ENCODE results near the gene DGKD. TPM values are rescaled to one million over a fixed set of nuclear protein-coding genes. Genes with fewer than 3 reads are reported as not detected.

Gene DGKD
- total RNA-seq, 4 donors from 2014 or later, result 7.0 to 55.4 (median 10.9) TPM

GRCh38 chr2:233384811-233385488 lies 30.7 kb downstream of the DGKD start:
- TF ChIP-seq POLR2AphosphoS5 (IDR thresholded peaks at IDR 0.05), result no peak
- TF ChIP-seq CTCF (IDR thresholded peaks at IDR 0.05), result no peak
- no peak for TF ChIP-seq EP300 (IDR thresholded peaks at IDR 0.05)
- no peak for TF ChIP-seq POLR2A (IDR thresholded peaks at IDR 0.05)
- H3K27ac ChIP-seq, result no peak overlapping the region
- H3K27me3 ChIP-seq, result no peaks in the 10 kb centered on the region
- peaks cover 38% of the 10 kb centered on the region for H3K4me1 ChIP-seq
- no peak overlapping the region for H3K4me3 ChIP-seq
- 79% methylated on average over 3 of the region's 12 CpGs for WGBS
- DNase-seq (ENCODE audit: low spot score in 2 of 2), result no peak
- H3K36me3 ChIP-seq, result no peaks in the 10 kb centered on the region
- H3K9me3 ChIP-seq, result no peaks in the 10 kb centered on the region

GRCh38 chr2:233385489-233386044 lies 31.3 kb downstream of the DGKD start:
- H3K36me3 ChIP-seq, result no peaks in the 10 kb centered on the region
- TF ChIP-seq EP300 (IDR thresholded peaks at IDR 0.05) (no peak), CTCF (IDR thresholded peaks at IDR 0.05) (no peak), POLR2AphosphoS5 (IDR thresholded peaks at IDR 0.05) (no peak), POLR2A (IDR thresholded peaks at IDR 0.05) (no peak)
- H3K27ac ChIP-seq, result no peak overlapping the region
- WGBS, result 85% methylated on average over 14 of the region's 14 CpGs
- H3K4me1 ChIP-seq, result peaks cover 38% of the 10 kb centered on the region
- H3K4me3 ChIP-seq, result no peak overlapping the region
- peak in 1 of 2 donors; percentile 6 for DNase-seq (ENCODE audit: low spot score in 2 of 2)
- no peaks in the 10 kb centered on the region for H3K9me3 ChIP-seq
- H3K27me3 ChIP-seq, result no peaks in the 10 kb centered on the region

- peak overlapping the region; percentile 18 for H3K27ac ChIP-seq
- WGBS, result 52% methylated on average over 12 of the region's 13 CpGs
- H3K4me3 ChIP-seq, result no peak overlapping the region
- TF ChIP-seq POLR2AphosphoS5 (IDR thresholded peaks at IDR 0.05), result no peak
- TF ChIP-seq CTCF (IDR thresholded peaks at IDR 0.05), result no peak
- no peak for TF ChIP-seq EP300 (IDR thresholded peaks at IDR 0.05)
- no peak for TF ChIP-seq POLR2A (IDR thresholded peaks at IDR 0.05)
- no peaks in the 10 kb centered on the region for H3K36me3 ChIP-seq
- H3K4me1 ChIP-seq, result peaks cover 38% of the 10 kb centered on the region
- no peaks in the 10 kb centered on the region for H3K9me3 ChIP-seq
- peak in 1 of 2 donors; percentile 67 for DNase-seq (ENCODE audit: low spot score in 2 of 2)
- H3K27me3 ChIP-seq, result no peaks in the 10 kb centered on the region
Observed at GRCh38 chr2:233386382-233387041, 32.2 kb downstream of the DGKD start.

GRCh38 chr2:233387225-233387624 lies 32.9 kb downstream of the DGKD start:
- H3K27ac ChIP-seq, result peak overlapping the region; percentile 18
- no peak overlapping the region for H3K4me3 ChIP-seq
- H3K36me3 ChIP-seq, result no peaks in the 10 kb centered on the region
- 77% methylated on average over 13 of the region's 13 CpGs for WGBS
- H3K4me1 ChIP-seq, result peaks cover 38% of the 10 kb centered on the region
- DNase-seq (ENCODE audit: low spot score in 2 of 2), result peak in 1 of 2 donors; percentile 65
- H3K9me3 ChIP-seq, result no peaks in the 10 kb centered on the region
- H3K27me3 ChIP-seq, result no peaks in the 10 kb centered on the region
- peak; percentile 34 for TF ChIP-seq EP300 (IDR thresholded peaks at IDR 0.05)
- TF ChIP-seq POLR2AphosphoS5 (IDR thresholded peaks at IDR 0.05), result no peak
- no peak for TF ChIP-seq CTCF (IDR thresholded peaks at IDR 0.05)
- TF ChIP-seq POLR2A (IDR thresholded peaks at IDR 0.05), result no peak

Measured in suprapubic skin (tissue), 4 donors.